GM21515 (cell line): Measurements from ENCODE around the gene TXNL4A.
A peak's percentile ranks its signal among the peaks of the same experiment; 100 is the strongest.
"Not testable (repeated sequence)": the region's sequence is repeated elsewhere in the genome, so short reads cannot be mapped to it uniquely, and the experiment has no call there.

Experiments
- ATAC-seq: cut with Tn5 transposase; IDR thresholded peaks from one replicate; pipeline ENCODE4 v1.9.1; 2021; ENCODE audit not compliant: unreplicated experiment

Gene TXNL4A

DNA sequence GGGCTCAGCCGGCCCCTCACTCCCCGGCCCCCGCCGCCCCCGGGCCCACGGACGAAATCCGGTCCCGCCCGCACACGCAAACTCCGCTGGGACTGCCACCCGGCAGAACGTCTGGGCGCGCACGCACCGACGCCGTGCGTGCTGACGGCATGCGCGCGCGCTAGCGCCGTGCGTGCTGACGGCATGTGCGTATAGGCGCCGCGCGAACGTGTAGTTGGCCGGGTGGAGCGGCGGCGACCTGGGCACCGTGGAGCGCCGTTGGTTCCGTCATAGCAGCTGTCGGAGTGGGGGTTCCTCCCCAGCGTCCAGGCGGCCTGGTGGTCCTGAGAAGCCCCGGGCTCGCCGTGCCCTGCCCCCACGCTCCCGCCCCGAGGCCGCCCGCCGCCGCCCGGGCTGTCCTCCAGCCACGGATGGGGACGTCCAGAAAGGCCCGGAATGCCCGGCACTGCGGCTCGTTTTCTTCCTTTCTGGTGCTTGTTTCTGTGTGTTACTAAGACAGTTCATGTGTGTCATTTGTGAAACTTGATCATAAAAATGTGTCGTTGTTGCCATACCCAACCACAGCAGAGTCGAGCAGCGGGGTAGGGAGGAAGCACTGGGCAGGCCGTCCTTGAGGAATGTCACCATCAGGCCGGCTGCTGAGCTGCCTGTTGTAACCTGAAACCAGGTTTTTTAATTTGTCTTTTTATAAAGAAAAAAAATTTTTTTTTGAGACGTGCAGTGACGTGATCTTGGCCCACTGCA is at the start of gene TXNL4A:
Gene TXNL4A (minus strand): TSS at position 113 of the 744 bp plus-strand sequence. CDS start 171 bp downstream, outside the sequence.
- peak; percentile 97 for ATAC-seq

DNA sequence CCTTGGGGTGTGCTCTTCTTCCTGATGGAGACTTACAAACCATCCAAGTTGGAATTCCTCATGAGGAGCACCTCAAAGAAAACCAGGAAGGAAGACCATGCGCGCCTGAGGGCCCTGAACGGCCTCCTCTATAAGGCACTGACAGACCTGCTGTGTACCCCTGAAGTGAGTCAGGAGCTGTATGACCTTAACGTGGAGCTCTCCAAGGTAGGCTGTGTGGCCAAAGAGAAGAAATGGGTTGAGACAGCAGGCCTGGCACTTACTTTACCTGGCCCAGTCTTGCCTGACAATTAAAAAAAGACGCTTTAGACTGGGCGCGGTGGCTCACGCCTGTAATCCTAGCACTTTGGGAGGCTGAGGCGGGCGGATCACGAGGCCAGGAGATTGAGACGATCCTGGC is 48.9 kb upstream of the TXNL4A start:
- no peak for ATAC-seq

- no peak for ATAC-seq
Observed at GRCh38 chr18:80035997-80036396, 47.6 kb upstream of the TXNL4A start.

DNA sequence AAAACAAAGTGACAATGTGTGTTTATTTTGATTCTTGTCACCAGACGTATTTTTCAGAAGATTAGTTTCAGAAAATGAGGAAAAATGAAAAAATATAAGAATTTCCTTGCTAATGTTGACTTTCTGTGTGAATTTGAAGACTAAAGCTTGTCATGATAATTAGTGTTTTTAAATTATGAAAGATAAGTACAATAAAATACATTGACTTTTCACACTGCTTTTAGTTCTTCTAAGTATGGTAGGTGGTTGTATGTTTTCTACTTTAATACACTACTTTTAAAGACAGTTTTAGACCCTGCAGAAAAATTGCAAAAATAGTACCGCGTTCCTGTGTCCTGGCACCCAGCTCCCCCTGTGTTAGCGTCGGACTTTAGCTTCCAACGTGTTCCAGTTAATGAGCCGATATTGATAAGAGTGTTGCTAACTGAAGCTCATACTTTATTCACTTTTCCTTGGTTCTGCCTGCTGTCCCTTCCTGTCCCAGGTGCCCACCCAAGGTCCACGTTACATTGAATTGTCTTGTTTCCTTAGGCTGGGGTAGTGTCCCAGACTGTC is 46.6 kb upstream of the TXNL4A start:
- no peak for ATAC-seq

DNA sequence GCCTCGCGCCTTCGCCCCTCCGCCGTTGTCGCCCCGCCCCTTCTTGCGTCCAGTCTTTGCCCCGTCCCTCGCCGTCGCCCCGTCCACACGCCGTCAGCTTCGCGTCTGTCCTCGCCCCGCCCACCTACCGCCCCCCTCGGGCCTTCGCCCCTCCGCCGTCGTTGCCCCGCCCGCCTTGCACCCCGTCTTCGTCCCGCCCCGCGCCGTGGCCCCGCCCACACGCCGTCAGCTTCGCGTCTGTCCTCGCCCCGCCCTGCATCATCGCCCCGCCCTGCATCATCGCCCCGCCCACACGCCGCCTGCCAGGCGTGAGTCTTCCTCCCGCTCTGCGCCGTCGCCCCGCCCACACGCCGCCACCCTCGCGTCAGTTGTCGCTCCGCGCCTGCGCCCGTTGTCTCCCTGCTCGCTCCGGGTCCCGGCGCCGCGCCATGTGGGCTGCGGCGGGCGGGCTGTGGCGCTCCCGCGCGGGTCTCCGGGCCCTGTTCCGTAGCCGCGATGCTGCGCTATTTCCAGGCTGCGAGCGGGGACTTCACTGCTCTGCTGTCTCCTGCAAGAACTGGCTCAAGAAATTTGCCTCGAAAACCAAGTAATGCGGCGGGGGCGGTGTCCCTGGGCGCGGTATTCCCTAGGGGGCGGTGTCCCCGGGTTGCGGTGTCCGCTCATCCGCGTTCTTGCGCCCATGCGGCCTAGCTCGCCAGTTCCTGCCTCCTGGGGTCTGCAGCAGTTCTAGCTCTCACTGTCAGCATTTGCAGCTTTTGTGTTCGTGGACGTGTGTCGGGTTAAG is 45.9 kb upstream of the TXNL4A start, which contains the start of gene RBFA:
Gene RBFA (plus strand): TSS at position 367 of the 784 bp plus-strand sequence. CDS start 62 bp downstream, at position 429.
- ATAC-seq, result peak; percentile 76

GRCh38 chr18:80033181-80034067 is 45.1 kb upstream of the TXNL4A start:
- ATAC-seq, result peak; percentile 43

DNA sequence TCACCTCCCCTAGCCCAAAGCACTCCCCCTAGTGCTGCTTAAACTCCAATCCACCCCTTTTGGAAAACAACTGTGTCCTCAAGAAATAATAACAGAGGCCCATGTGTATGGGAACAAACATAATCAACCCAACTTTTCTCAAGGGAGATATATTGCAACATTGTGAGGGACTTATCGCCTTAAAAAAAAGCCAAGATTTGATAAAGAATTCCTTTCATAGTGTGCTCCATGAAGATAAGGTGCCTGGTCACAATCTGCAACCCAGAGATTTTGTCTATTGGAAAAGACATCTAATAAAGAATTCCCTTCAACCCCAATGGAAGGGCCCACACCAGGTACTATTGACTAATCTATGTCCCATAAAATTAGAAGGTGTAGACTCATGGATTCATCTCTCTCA is 41.3 kb upstream of the TXNL4A start:
- no peak for ATAC-seq

- not testable (repeated sequence) for ATAC-seq
Observed at GRCh38 chr18:80027719-80028118, 39.4 kb upstream of the TXNL4A start.

- ATAC-seq, result no peak
Observed at GRCh38 chr18:80026363-80026762, 38.0 kb upstream of the TXNL4A start.

GRCh38 chr18:80023173-80023572 is 34.8 kb upstream of the TXNL4A start:
- no peak for ATAC-seq

GRCh38 chr18:80022613-80023012 is 34.2 kb upstream of the TXNL4A start:
- no peak for ATAC-seq

GRCh38 chr18:80012714-80013113 is 24.4 kb upstream of the TXNL4A start:
- no peak for ATAC-seq

DNA sequence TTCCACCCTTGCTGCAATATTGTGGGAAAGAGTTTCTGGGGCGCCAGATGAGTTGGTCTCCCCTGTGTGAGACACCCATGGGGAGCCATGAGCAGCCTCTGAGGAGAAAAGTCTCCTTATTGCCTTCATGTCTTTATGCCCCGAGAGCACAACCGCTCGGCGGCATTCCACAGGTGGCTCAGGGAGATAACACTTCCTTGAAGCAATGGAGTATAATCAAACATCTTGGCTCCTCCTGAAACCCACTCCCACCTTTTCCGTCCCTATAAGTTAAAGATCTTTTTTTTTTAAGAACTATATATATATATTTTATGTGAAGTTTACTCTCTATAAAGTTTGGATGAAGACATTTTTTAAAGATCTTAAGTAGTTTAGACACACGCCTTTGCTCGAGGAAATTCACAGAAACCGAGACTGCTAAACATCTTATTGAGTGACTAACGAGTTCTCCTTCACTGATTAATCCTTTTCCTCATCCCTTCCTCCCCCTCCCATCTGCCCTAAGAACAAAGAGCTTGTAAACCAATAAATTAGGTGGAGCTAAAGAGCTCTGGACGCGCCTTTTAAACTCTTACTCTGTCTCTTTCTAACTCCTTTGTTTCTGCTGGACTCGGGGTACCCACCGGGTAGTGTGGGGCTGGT is 23.3 kb upstream of the TXNL4A start:
- ATAC-seq, result not testable (repeated sequence)

- ATAC-seq, result no peak
Observed at GRCh38 chr18:80010551-80010906, 22.2 kb upstream of the TXNL4A start.

GRCh38 chr18:80009661-80010550 is 21.5 kb upstream of the TXNL4A start:
- no peak for ATAC-seq

- ATAC-seq, result no peak
Observed at GRCh38 chr18:80006724-80007123, 18.4 kb upstream of the TXNL4A start.

- no peak for ATAC-seq
Observed at GRCh38 chr18:80004600-80005342, 16.4 kb upstream of the TXNL4A start.

DNA sequence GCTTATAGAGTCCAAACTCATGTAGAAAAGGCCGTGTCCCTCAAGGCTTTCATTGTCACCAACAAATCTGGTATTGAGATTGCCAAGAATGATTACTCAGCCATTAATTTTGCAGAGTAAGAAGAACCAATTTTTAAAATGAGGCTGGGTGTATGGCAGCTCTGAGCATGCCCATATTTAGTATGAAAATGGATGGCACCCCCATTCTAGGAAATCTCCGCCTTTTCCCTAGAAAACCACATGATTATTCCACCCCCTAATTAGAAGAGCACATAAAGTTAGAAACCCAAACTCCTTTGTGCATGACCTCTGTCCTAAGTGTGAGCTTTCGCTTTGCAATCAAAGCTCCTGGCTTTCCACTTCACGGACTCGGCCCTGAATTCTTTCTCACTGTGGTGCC is 14.1 kb upstream of the TXNL4A start:
- no peak for ATAC-seq

- ATAC-seq, result no peak
Observed at GRCh38 chr18:80000877-80001276, 12.5 kb upstream of the TXNL4A start.
